Stimulated activated CD8-positive, alpha-beta memory T cell treated with anti-CD3 and anti-CD28 coated beads, Interleukin-12 subunit alpha, Interleukin-12 subunit beta, amount 100 ng/mL, for 24 hours (primary cell): ENCODE measurements around the gene TSG101.
A peak's percentile ranks its signal among the peaks of the same experiment; 100 is the strongest.

Experiments used
- DNase-seq: peaks from one replicate; pipeline ENCODE4 v3.0.0-alpha.2; 2020; ENCODE audit errors: extremely low read depth

Gene TSG101

GRCh38 chr11:18526521-18527296 lies at the start of gene TSG101:
Gene TSG101, minus strand, starts transcription at chr11:18526942. Its CDS starts 126 bp downstream, at chr11:18526816.
- peak; percentile 83 for DNase-seq

- DNase-seq: no peak
Observed at GRCh38 chr11:18575361-18575760, 48.6 kb upstream of the TSG101 start.

- no peak for DNase-seq
Observed at GRCh38 chr11:18567081-18567480, 40.3 kb upstream of the TSG101 start.

GRCh38 chr11:18566406-18566805 lies 39.7 kb upstream of the TSG101 start:
- DNase-seq: no peak

- DNase-seq: no peak
Observed at GRCh38 chr11:18564149-18564548, 37.4 kb upstream of the TSG101 start.

- no peak for DNase-seq
Observed at GRCh38 chr11:18563090-18563730, 36.5 kb upstream of the TSG101 start.

- DNase-seq: no peak
Observed at GRCh38 chr11:18548001-18548400, 21.3 kb upstream of the TSG101 start.

GRCh38 chr11:18540207-18541009 lies 13.7 kb upstream of the TSG101 start:
- no peak for DNase-seq

GRCh38 chr11:18536209-18536608 lies 9.5 kb upstream of the TSG101 start:
- DNase-seq: no peak

- no peak for DNase-seq
Observed at GRCh38 chr11:18534245-18534644, 7.5 kb upstream of the TSG101 start.

GRCh38 chr11:18533365-18533764 lies 6.6 kb upstream of the TSG101 start:
- no peak for DNase-seq

GRCh38 chr11:18527512-18527911 lies 770 bp upstream of the TSG101 start:
- no peak for DNase-seq

GRCh38 chr11:18526130-18526520 lies 617 bp downstream of the TSG101 start:
- no peak for DNase-seq

GRCh38 chr11:18524248-18524647 lies 2.5 kb downstream of the TSG101 start:
- no peak for DNase-seq

- DNase-seq: no peak
Observed at GRCh38 chr11:18523084-18523483, 3.7 kb downstream of the TSG101 start.

- no peak for DNase-seq
Observed at GRCh38 chr11:18522388-18522787, 4.4 kb downstream of the TSG101 start.

- no peak for DNase-seq
Observed at GRCh38 chr11:18521122-18521521, 5.6 kb downstream of the TSG101 start.

- DNase-seq: no peak
Observed at GRCh38 chr11:18502352-18502751, 24.4 kb downstream of the TSG101 start.

GRCh38 chr11:18501629-18502028 lies 25.1 kb downstream of the TSG101 start:
- DNase-seq: no peak

- no peak for DNase-seq
Observed at GRCh38 chr11:18498039-18498438, 28.7 kb downstream of the TSG101 start.

GRCh38 chr11:18495703-18496102 lies 31.0 kb downstream of the TSG101 start:
- DNase-seq: no peak

- DNase-seq: no peak
Observed at GRCh38 chr11:18495271-18495670, 31.5 kb downstream of the TSG101 start.

- DNase-seq: no peak
Observed at GRCh38 chr11:18493310-18493709, 33.4 kb downstream of the TSG101 start.
